Thyroid gland (tissue), 4 donors: ENCODE data around the gene SH3TC1. TPM values are rescaled to one million over a fixed set of nuclear protein-coding genes. Genes with fewer than 3 reads are reported as not detected.
A peak's percentile ranks its signal among the peaks of the same experiment; 100 is the strongest.

ENCODE experiments used
- DNase-seq, 2 donors: peaks; one replicate each; pipeline ENCODE4 v3.0.0-alpha.2; 2019
- H3K27ac ChIP-seq, 3 donors: fragments of 200-600 bp; sonication (generic); 1 replicate in 2 of 3; 2 replicates in 1 of 3; pipeline ENCODE4 v1.5.1; 2016 to 2019; ENCODE audit warnings: mild to moderate bottlenecking in 1 of 3, moderate library complexity in 1 of 3
- H3K27me3 ChIP-seq: fragments of 200-600 bp; sonication (generic); one replicate; pipeline ENCODE4 v1.5.1; 2019
- H3K36me3 ChIP-seq, 2 donors: fragments of 200-600 bp; sonication (generic); one replicate each; pipeline ENCODE4 v1.5.1; 2016 to 2019
- H3K4me1 ChIP-seq, 2 donors: fragments of 200-600 bp; sonication (generic); one replicate each; pipeline ENCODE4 v1.5.1; 2017 to 2019
- H3K4me3 ChIP-seq, 3 donors: fragments of 200-600 bp; sonication (generic); replicated peaks in 1 of 3; 1 replicate in 2 of 3; 2 replicates in 1 of 3; pipeline ENCODE4 v1.5.1; 2016; ENCODE audit warnings: mild to moderate bottlenecking in 1 of 3
- H3K9me3 ChIP-seq: fragments of 200-600 bp; sonication (generic); one replicate; pipeline ENCODE4 v1.5.1; 2017
- CTCF ChIP-seq, 6 experiments: fragments of 200-600 bp in 3 of 6; fragments of 450-650 bp in 3 of 6; sonication (generic) in 3 of 6; IDR thresholded peaks; one replicate each; pipeline ENCODE4 v1.5.1; 2016 to 2019; ENCODE audit warnings: antibody characterized with exemption in 6 of 6, mild to moderate bottlenecking in 2 of 6, inconsistent platforms in 1 of 6, moderate library complexity in 1 of 6
- POLR2A ChIP-seq, 2 donors: fragments of 450-650 bp; IDR thresholded peaks; one replicate each; pipeline ENCODE4 v1.6.1; 2017; ENCODE audit warnings: antibody characterized with exemption in 2 of 2, mild to moderate bottlenecking in 2 of 2, moderate library complexity in 1 of 2
- WGBS, 2 donors: methylation state at CpG; one replicate each; pipeline ENCODE4 v1.1.5; 2017; 5-methylcytosine and 5-hydroxymethylcytosine counted together
- intact Hi-C: fragments of 100-400 bp; cut with DNase I; formaldehyde crosslinking; loops from one replicate; pipeline ENCODE4 v1.15.1; 2023
- total RNA-seq, 4 donors: library from RNA; depleted of rRNA; stranded (reverse); fragments of >200 nt; gene quantifications; one replicate each; pipeline ENCODE4 v1.2.3, GENCODE V29; 2016

Gene SH3TC1
- total RNA-seq, 4 donors from 2014 or later = 13.5 to 29.5 (median 16.4) TPM

- DNase-seq = peak; percentile 30 to 37
- Histone ChIP-seq H3K4me1 (peaks cover 20 to 31% of the 10 kb centered on the region in 2 donors), H3K9me3 (no peaks in the 10 kb centered on the region), H3K27me3 (no peaks in the 10 kb centered on the region), H3K36me3 (no peaks in the 10 kb centered on the region), H3K27ac (peak overlapping the region; percentile 48 to 58 (median 55)), H3K4me3 (no peak overlapping the region)
- TF ChIP-seq CTCF (IDR thresholded peaks at IDR 0.05) = no peak
- no peak for TF ChIP-seq POLR2A (IDR thresholded peaks at IDR 0.05)
- 74 to 78% methylated on average over 17 to 20 of the region's 31 CpGs for WGBS, 2 donors
- intact Hi-C loops = loop anchor here (10.0 kb wide), 1 partner anchor 348 kb away; the partner anchor contains the start of gene CPZ
Observed at GRCh38 chr4:8247047-8247930, 48.2 kb downstream of the SH3TC1 start.

- peak overlapping the region in 1 of 3 donors; percentile 55 for H3K27ac ChIP-seq
- no peak for TF ChIP-seq POLR2A (IDR thresholded peaks at IDR 0.05)
- no peak for TF ChIP-seq CTCF (IDR thresholded peaks at IDR 0.05)
- 83 to 87% methylated on average over 7 of the region's 7 CpGs for WGBS, 2 donors
- no peaks in the 10 kb centered on the region for H3K36me3 ChIP-seq
- intact Hi-C loops = loop anchor here (10.0 kb wide), 1 partner anchor 347 kb away; the partner anchor contains the start of gene CPZ
- H3K9me3 ChIP-seq = no peaks in the 10 kb centered on the region
- H3K27me3 ChIP-seq = no peaks in the 10 kb centered on the region
- DNase-seq = no peak
- H3K4me1 ChIP-seq = peaks cover 16 to 23% of the 10 kb centered on the region in 2 donors
- no peak overlapping the region for H3K4me3 ChIP-seq
Observed at GRCh38 chr4:8248091-8248490, 49.0 kb downstream of the SH3TC1 start.

- DNase-seq = no peak
- H3K36me3 ChIP-seq = no peaks in the 10 kb centered on the region
- no peak for TF ChIP-seq CTCF (IDR thresholded peaks at IDR 0.05)
- TF ChIP-seq POLR2A (IDR thresholded peaks at IDR 0.05) = no peak
- no peaks in the 10 kb centered on the region for H3K27me3 ChIP-seq
- no peak overlapping the region for H3K27ac ChIP-seq
- H3K4me1 ChIP-seq = peaks cover 16 to 23% of the 10 kb centered on the region in 2 donors
- 64 to 77% methylated on average over 2 to 3 of the region's 3 CpGs for WGBS, 2 donors
- H3K9me3 ChIP-seq = no peaks in the 10 kb centered on the region
- H3K4me3 ChIP-seq = no peak overlapping the region
- intact Hi-C loops = no loop called here
Observed at GRCh38 chr4:8250227-8250626, 51.1 kb downstream of the SH3TC1 start.

GRCh38 chr4:8250637-8251036 lies 51.5 kb downstream of the SH3TC1 start:
- Histone ChIP-seq H3K36me3 (no peaks in the 10 kb centered on the region), H3K4me3 (no peak overlapping the region), H3K9me3 (no peaks in the 10 kb centered on the region), H3K27ac (no peak overlapping the region), H3K4me1 (peaks cover 16 to 23% of the 10 kb centered on the region in 2 donors), H3K27me3 (no peaks in the 10 kb centered on the region)
- DNase-seq = no peak
- 80 to 93% methylated on average over 7 of the region's 7 CpGs for WGBS, 2 donors
- TF ChIP-seq CTCF (IDR thresholded peaks at IDR 0.05) = no peak
- TF ChIP-seq POLR2A (IDR thresholded peaks at IDR 0.05) = no peak
- intact Hi-C loops = no loop called here
